T-cell (primary cell): ENCODE measurements around the gene RNF130. TPM values are rescaled to one million over a fixed set of nuclear protein-coding genes. Genes with fewer than 3 reads are reported as not detected.

ENCODE experiments used
- ATAC-seq, 4 experiments: fragments of 200-7000 bp in 3 of 4; fragments of 150-1000 bp in 1 of 4; cut with Tn5 transposase; replicated peaks in 1 of 4; 1 replicate in 3 of 4; 2 replicates in 1 of 4; pipeline ENCODE4 v1.10.0; 2021; ENCODE audit warnings: moderate library complexity in 3 of 4, mild to moderate bottlenecking in 2 of 4, moderate number of reproducible peaks in 1 of 4
- CTCF ChIA-PET, 2 donors: fragments of 300-600 bp; sonication (Branson Sonifier 250); formaldehyde crosslinking; loops; one replicate each; lab custom pipeline; 2022; ENCODE audit warnings: antibody characterized with exemption in 2 of 2; lab: Charles Lee
- POLR2A ChIA-PET, 2 donors: fragments of 300-600 bp; sonication (Branson Sonifier 250); formaldehyde crosslinking; loops; one replicate each; lab custom pipeline; 2022; ENCODE audit warnings: antibody characterized with exemption in 2 of 2; lab: Charles Lee
- DNase-seq, 35 experiments: peaks; one replicate each; pipeline versions ENCODE4 v3.0.0 to v3.0.0-alpha.2; 2013 to 2023
- H3K27ac ChIP-seq: one replicate; pipeline ENCODE4 v1.5.1; 2013; ENCODE audit warnings: low read length
- H3K27me3 ChIP-seq, 2 experiments: replicated peaks in 1 of 2; 1 replicate in 1 of 2; 2 replicates in 1 of 2; pipeline versions ENCODE4 v1.6.1 to v1.7.0; 2013; ENCODE audit warnings: low read length in 1 of 2, mixed read lengths in 1 of 2; ENCODE audit not compliant: control insufficient read depth in 2 of 2, insufficient read depth in 2 of 2; ENCODE audit errors: extremely low read depth in 1 of 2
- H3K36me3 ChIP-seq, 2 donors: 1 replicate in 1 of 2; 2 replicates in 1 of 2; pipeline versions ENCODE4 v1.6.1 to v1.7.0; 2013; ENCODE audit warnings: low read length in 1 of 2; ENCODE audit not compliant: control insufficient read depth in 2 of 2, insufficient read depth in 1 of 2; ENCODE audit errors: extremely low read depth in 1 of 2
- H3K4me1 ChIP-seq, 2 experiments: 1 replicate in 1 of 2; 2 replicates in 1 of 2; pipeline versions ENCODE4 v1.6.1 to v1.7.0; 2013; ENCODE audit warnings: low read length in 2 of 2, mixed read lengths in 1 of 2; ENCODE audit not compliant: insufficient read depth in 2 of 2, control insufficient read depth in 1 of 2; ENCODE audit errors: extremely low read depth in 1 of 2
- H3K4me3 ChIP-seq, 2 donors: 1 replicate in 1 of 2; 2 replicates in 1 of 2; pipeline versions ENCODE4 v1.5.1 to v1.7.0; 2013; ENCODE audit warnings: mild to moderate bottlenecking in 2 of 2, low read length in 1 of 2, moderate library complexity in 1 of 2; ENCODE audit not compliant: control insufficient read depth in 1 of 2; ENCODE audit errors: extremely low read depth in 1 of 2
- H3K9me3 ChIP-seq: 2 replicates; pipeline ENCODE4 v1.7.0; 2013
- H3K27ac Mint-ChIP-seq, 2 donors: one replicate each; pipeline ENCODE4 v1.8.0; 2020 to 2021; ENCODE audit warnings: mild to moderate bottlenecking in 2 of 2, mixed read lengths in 2 of 2
- H3K27me3 Mint-ChIP-seq, 2 donors: one replicate each; pipeline ENCODE4 v1.8.0; 2021 to 2022; ENCODE audit warnings: mixed read lengths in 2 of 2
- H3K36me3 Mint-ChIP-seq: one replicate; pipeline ENCODE4 v1.8.0; 2021; ENCODE audit warnings: mixed read lengths
- H3K4me1 Mint-ChIP-seq, 3 donors: one replicate each; pipeline ENCODE4 v1.8.0; 2020 to 2022; ENCODE audit warnings: mixed read lengths in 3 of 3, mild to moderate bottlenecking in 1 of 3
- H3K4me3 Mint-ChIP-seq, 3 donors: one replicate each; pipeline ENCODE4 v1.8.0; 2020 to 2022; ENCODE audit warnings: mild to moderate bottlenecking in 3 of 3, mixed read lengths in 3 of 3, moderate library complexity in 3 of 3
- H3K9me3 Mint-ChIP-seq, 3 donors: one replicate each; pipeline ENCODE4 v1.8.0; 2020 to 2022; ENCODE audit warnings: mixed read lengths in 3 of 3
- WGBS: methylation state at CpG from one replicate; pipeline ENCODE4 v1.1.5; 2013; ENCODE audit warnings: missing lambda C conversion rate; ENCODE audit not compliant: insufficient coverage; 5-methylcytosine and 5-hydroxymethylcytosine counted together
- total RNA-seq, 35 experiments: library from RNA in 6 of 35; stranded (reverse) in 6 of 35; fragments of 120-200 nt in 1 of 35; gene quantifications; one replicate each; pipeline versions ENCODE4 v1.2.1 to v1.2.4 and lab custom pipeline; 2013 to 2026

RNF130 gene
- total RNA-seq, 5 donors from 2014 or later (not counting 1 experiment from before 2014, with no cell fraction given): 15.0 to 17.0 (median 16.3) TPM

DNA sequence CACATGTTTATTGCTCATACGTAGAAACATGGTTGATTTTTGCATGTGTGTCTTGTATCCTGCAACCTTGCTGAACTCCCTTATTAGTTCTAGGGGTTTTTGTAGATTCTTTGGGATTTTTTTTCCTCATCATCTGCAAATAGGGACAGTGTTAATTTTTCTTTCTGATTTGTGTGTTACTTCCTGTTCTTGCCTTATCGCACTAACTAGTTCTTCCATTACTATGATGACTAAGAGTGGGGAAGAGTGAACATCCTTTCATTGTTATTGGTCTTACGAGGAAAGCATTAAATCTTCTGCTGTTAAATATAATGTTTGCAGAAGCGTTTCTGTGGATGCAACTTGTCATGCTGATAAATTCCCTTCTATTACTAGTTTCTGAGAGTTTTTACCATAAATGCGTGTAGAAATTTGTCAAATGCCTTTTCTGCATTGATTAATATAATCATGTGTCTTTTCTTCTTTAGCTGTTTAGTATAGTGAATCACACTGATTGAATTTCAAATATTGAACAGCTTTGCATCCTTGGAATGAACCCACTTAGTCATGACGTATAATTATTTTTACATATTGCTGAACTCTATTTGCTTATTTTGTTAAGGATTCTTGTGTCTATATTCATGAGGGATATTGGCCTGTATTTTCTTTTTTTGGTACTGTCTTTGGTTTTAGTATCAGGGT lies 32.1 kb upstream of the RNF130 start:
- H3K4me3 ChIP-seq: no peak overlapping the region
- CTCF ChIA-PET: no interaction called here
- WGBS: no CpG with 5 or more reads among the region's 6 CpGs

DNA sequence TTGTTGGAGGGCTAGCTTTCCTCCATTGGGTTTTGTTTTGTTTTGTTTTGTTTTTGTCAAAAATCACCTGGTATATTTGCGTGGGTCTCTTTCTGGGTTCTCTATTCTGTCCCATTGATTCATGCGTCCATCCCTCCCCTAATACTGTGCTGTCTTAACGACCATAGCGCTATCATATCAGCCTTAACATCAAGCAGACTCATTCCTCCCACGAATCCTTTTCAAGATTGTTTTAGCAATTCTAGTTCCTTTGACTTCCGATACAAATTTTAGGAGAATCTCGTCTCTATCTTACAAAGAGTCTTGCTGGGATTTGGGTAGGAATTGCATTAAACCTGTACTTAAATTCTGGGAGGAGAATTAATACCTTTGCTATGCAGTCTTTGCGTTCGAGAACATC lies 31.1 kb upstream of the RNF130 start:
- H3K4me1 ChIP-seq: no peaks in the 10 kb centered on the region
- H3K4me3 ChIP-seq: no peak overlapping the region
- ATAC-seq (no peak), DNase-seq (no peak)
- H3K27ac ChIP-seq: no peak overlapping the region
- no peaks in the 10 kb centered on the region for H3K36me3 ChIP-seq
- Mint-ChIP-seq H3K36me3 (no peaks in the 10 kb centered on the region), H3K27ac (no peak overlapping the region), H3K4me3 (no peak overlapping the region), H3K27me3 (peaks cover 12 to 20% of the 10 kb centered on the region in 2 donors), H3K4me1 (no peaks in the 10 kb centered on the region), H3K9me3 (peaks cover 9 to 13% (median 11%) of the 10 kb centered on the region in 3 donors)
- H3K9me3 ChIP-seq: peaks cover 2% of the 10 kb centered on the region
- ChIA-PET CTCF (no interaction called here), POLR2A (no interaction called here)
- H3K27me3 ChIP-seq: peaks cover 0 to 18% of the 10 kb centered on the region in 2 experiments
- WGBS: 100% methylated on average over 1 of the region's 9 CpGs

More for the DNA sequence above, 32.1 kb upstream of the RNF130 start:
- no peaks in the 10 kb centered on the region for H3K36me3 Mint-ChIP-seq
- peaks cover 6 to 23% of the 10 kb centered on the region in 2 donors for H3K27me3 Mint-ChIP-seq
- Histone ChIP-seq H3K36me3 (no peaks in the 10 kb centered on the region), H3K27ac (no peak overlapping the region), H3K9me3 (peaks cover 2% of the 10 kb centered on the region), H3K27me3 (peaks cover 0 to 19% of the 10 kb centered on the region in 2 experiments), H3K4me1 (no peaks in the 10 kb centered on the region)
- DNase-seq: no peak
- H3K4me3 Mint-ChIP-seq: no peak overlapping the region
- H3K27ac Mint-ChIP-seq: no peak overlapping the region
- ATAC-seq: no peak
- peaks cover 11 to 17% (median 13%) of the 10 kb centered on the region in 3 donors for H3K9me3 Mint-ChIP-seq
- POLR2A ChIA-PET: no interaction called here
- H3K4me1 Mint-ChIP-seq: no peaks in the 10 kb centered on the region

DNA sequence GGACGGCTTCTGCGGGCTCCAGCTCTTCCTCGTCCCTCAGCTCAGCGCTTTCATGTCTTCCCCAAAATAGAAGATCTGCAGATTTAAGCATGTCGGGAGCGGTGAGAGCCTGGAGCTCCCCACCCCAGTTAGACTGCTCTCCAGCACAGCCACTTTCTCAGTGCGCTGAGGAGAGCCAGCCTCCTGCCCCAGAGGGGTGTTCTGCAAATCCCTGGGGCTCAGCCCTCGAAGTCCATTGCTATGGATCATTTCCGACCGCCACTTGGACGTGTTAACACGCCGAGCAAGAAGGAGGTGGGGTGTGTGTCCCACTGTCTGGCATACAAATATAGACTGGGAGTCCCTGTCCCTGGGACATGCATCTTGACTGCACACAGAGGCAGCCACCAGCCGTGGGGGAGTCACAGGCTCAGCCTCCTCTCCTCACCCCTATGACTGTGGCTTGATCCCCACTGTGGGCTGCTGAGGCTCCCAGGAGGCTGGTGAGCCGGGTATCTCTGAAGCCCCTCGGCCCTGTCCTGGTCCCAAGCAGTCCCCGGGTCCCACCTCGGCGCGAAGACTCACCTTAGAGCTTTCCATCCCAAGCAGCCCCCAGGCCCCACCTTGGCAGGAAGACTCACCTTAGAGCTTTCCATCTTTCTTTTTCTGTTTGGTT lies 30.0 kb upstream of the RNF130 start:
- 92% methylated on average over 15 of the region's 20 CpGs for WGBS
- Histone ChIP-seq H3K36me3 (no peaks in the 10 kb centered on the region), H3K4me1 (no peaks in the 10 kb centered on the region), H3K9me3 (no peaks in the 10 kb centered on the region), H3K27ac (no peak overlapping the region), H3K27me3 (peaks cover 0 to 20% of the 10 kb centered on the region in 2 experiments), H3K4me3 (no peak overlapping the region)
- H3K27ac Mint-ChIP-seq: no peak overlapping the region
- no peak for DNase-seq
- ChIA-PET POLR2A (no interaction called here), CTCF (no interaction called here)
- no peak overlapping the region for H3K4me3 Mint-ChIP-seq
- no peak for ATAC-seq
- H3K4me1 Mint-ChIP-seq: no peaks in the 10 kb centered on the region
- H3K36me3 Mint-ChIP-seq: no peaks in the 10 kb centered on the region
- peaks cover 5% of the 10 kb centered on the region in 3 donors for H3K9me3 Mint-ChIP-seq
- peaks cover 17% of the 10 kb centered on the region in 2 donors for H3K27me3 Mint-ChIP-seq

DNA sequence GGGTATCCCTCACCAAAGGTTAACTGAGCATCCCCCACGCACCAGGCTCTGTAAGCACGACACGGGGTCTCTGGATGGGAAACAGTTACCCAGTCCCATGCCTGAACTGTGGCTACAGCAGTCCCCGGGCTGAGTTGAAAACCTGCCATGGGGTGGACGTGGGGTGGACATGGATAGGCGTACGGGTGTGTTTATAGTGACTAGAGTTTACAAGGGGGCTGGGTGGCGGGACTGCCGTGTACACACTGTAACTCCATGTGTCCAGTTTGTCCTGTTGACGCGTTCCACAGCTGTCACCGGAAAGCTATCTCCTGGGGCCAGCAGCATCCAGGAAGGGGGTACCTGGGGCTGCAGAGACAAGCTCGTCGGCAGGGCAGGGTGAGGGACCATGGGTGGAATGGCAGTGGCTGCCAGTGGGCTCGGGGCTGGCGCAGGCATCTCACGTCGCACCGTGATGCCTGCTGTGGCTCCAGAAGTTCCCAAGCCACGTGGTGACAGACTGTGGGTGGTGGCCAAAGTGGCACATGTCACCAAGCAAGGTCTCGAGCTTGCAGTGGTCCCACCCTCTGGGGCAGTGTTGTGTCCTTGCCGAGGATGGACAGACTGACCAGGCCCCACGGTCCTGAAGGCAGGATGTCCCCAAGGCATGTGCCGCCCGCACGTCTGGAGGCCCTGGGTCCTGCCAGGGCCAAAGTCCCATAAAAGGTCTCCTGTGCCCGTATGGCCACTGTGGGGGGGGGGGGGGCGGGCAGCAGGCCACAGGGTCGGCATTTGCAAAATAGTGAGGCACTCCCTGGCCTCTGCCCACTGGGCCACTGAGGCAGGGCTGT lies 29.3 kb upstream of the RNF130 start:
- Mint-ChIP-seq H3K4me1 (no peaks in the 10 kb centered on the region), H3K27me3 (peaks cover 12 to 15% of the 10 kb centered on the region in 2 donors), H3K4me3 (no peak overlapping the region), H3K27ac (no peak overlapping the region), H3K36me3 (no peaks in the 10 kb centered on the region), H3K9me3 (no peaks in the 10 kb centered on the region)
- ChIA-PET POLR2A (no interaction called here), CTCF (no interaction called here)
- WGBS: 83% methylated on average over 23 of the region's 29 CpGs
- Histone ChIP-seq H3K4me1 (no peaks in the 10 kb centered on the region), H3K4me3 (no peak overlapping the region), H3K9me3 (no peaks in the 10 kb centered on the region), H3K27me3 (peaks cover 0 to 21% of the 10 kb centered on the region in 2 experiments), H3K36me3 (no peaks in the 10 kb centered on the region), H3K27ac (no peak overlapping the region)
- ATAC-seq (no peak), DNase-seq (no peak)

DNA sequence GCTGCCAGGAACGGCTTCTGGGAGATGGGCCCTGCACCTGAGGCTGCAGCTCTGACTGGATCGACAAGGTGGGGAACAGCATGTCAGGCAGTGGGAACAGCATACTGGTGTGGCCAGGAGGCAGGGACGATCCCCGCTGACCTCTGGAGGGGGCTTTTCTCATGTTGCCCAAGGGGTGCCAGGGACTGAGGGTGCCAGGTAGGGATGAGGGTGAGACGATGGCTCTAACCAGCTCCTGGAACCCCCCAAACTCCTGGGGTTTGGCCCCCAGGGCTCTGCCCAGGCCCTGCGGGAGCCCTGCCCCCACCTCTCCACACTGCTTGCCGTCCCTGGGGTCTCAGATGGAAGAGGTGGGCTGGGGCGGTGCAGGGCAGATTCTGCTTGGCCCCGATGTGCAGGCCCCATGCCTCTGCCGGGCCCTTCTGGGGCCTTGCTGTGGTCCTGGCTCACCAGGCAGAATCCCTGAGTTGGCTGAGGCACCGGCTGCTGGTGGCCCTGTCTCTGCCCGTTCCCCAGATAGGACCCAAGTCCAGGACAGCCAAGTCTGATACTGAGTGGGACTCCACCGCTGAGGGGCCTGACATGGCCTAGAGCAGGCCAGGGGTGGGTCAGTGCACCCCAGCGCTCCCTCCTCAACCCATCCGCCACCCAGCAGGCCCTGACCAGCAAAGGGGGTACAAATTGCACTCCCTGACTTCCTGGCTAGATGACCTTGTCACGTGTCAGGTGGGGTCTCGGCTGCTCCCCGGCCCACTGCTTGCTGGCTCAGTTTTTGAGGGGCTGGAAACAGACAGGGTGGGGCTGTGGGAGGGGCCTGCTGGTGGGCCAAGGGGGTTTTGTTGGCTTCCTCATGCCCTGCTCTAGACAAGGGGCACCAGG lies 28.4 kb upstream of the RNF130 start:
- ATAC-seq (no peak), DNase-seq (no peak)
- H3K27me3 Mint-ChIP-seq: peaks cover 11 to 20% of the 10 kb centered on the region in 2 donors
- H3K4me1 Mint-ChIP-seq: no peaks in the 10 kb centered on the region
- no peaks in the 10 kb centered on the region for H3K36me3 ChIP-seq
- WGBS: 80% methylated on average over 14 of the region's 18 CpGs
- H3K27me3 ChIP-seq: peaks cover 0 to 19% of the 10 kb centered on the region in 2 experiments
- no peaks in the 10 kb centered on the region for H3K9me3 Mint-ChIP-seq
- no peak overlapping the region for H3K27ac Mint-ChIP-seq
- H3K4me3 Mint-ChIP-seq: no peak overlapping the region
- POLR2A ChIA-PET: no interaction called here
- H3K4me3 ChIP-seq: no peak overlapping the region
- no peaks in the 10 kb centered on the region for H3K9me3 ChIP-seq
- no peaks in the 10 kb centered on the region for H3K36me3 Mint-ChIP-seq
- CTCF ChIA-PET: no interaction called here
- H3K27ac ChIP-seq: no peak overlapping the region
- no peaks in the 10 kb centered on the region for H3K4me1 ChIP-seq
